Upper lobe of left lung (tissue), 4 donors: ENCODE results near the gene GABBR2.

ENCODE experiments used
- CTCF ChIP-seq, 6 experiments: fragments of 450-650 bp in 4 of 6; fragments of 200-600 bp in 2 of 6; sonication (generic) in 2 of 6; IDR thresholded peaks; one replicate each; pipeline ENCODE4 v1.5.1; 2016 to 2019; ENCODE audit warnings: antibody characterized with exemption in 6 of 6
- EP300 ChIP-seq, 4 donors: sonication (generic); formaldehyde crosslinking; IDR thresholded peaks; one replicate each; pipeline ENCODE4 v1.5.1; 2017; ENCODE audit warnings: antibody characterized with exemption in 4 of 4, control low read depth in 2 of 4
- POLR2A ChIP-seq, 4 donors: fragments of 450-650 bp; IDR thresholded peaks; one replicate each; pipeline ENCODE4 v1.5.1; 2016 to 2017; ENCODE audit warnings: antibody characterized with exemption in 4 of 4, mild to moderate bottlenecking in 2 of 4

DNA sequence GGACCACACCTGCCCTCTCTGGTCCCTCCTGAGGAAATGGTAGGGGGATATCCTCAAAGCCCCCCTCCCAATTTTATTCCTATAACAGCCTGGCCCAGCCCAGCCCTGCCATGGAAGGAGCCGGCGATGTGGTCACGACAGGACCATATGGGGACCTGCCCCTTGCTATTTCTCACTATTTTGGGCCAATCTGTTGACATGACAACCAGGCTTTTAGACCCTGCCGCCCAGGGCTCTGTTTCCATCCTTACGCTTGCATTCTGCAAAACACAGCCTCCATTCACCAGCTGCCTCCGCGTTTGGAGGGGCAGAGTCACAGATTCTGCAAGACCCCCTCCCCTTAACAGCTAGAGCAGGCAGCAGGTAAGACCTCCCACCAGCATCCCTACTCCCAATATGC lies 112.2 kb downstream of the GABBR2 start:
- TF ChIP-seq CTCF (IDR thresholded peaks at IDR 0.05), result no peak
- no peak for TF ChIP-seq POLR2A (IDR thresholded peaks at IDR 0.05)
- TF ChIP-seq EP300 (IDR thresholded peaks at IDR 0.05), result no peak
